Bronchial epithelial cell (primary cell): ENCODE measurements around the gene MLXIPL. TPM values are rescaled to one million over a fixed set of nuclear protein-coding genes. Genes with fewer than 3 reads are reported as not detected.
A peak's percentile ranks its signal among the peaks of the same experiment; 100 is the strongest.

Source experiments
- DNase-seq: peaks from one replicate; pipeline ENCODE4 v3.0.0-alpha.2; 2010; ENCODE audit warnings: low read depth
- FAIRE-seq: peaks from 2 replicates; lab custom pipeline; 2011; peaks lifted over from hg19 to GRCh38; lab: Jason Lieb, UNC
- H3K27me3 ChIP-seq: 2 replicates; pipeline ENCODE4 v1.5.1; 2011; ENCODE audit warnings: low read length; ENCODE audit not compliant: control insufficient read depth, insufficient read depth
- H3K36me3 ChIP-seq: 2 replicates; pipeline ENCODE4 v1.5.1; 2011; ENCODE audit warnings: low read length; ENCODE audit not compliant: control insufficient read depth, insufficient read depth
- H3K4me3 ChIP-seq: 2 replicates; pipeline ENCODE4 v1.5.1; 2011; ENCODE audit warnings: mild to moderate bottlenecking, low read depth, low read length, control low read depth
- CTCF ChIP-seq: IDR thresholded peaks from 2 replicates; pipeline ENCODE4 v1.5.1; 2011; ENCODE audit warnings: mild to moderate bottlenecking, moderate library complexity, low read length, control low read depth, inconsistent platforms; ENCODE audit not compliant: insufficient read depth, severe bottlenecking
- total RNA-seq: library from RNA; depleted of rRNA; stranded (reverse); fragments of >200 nt; gene quantifications from 2 replicates; pipeline ENCODE4 v1.2.1, GENCODE V29; 2014

The MLXIPL gene
- total RNA-seq, 1 donor from 2014 or later: not detected

GRCh38 chr7:73646785-73647724 lies 22.7 kb upstream of the MLXIPL start:
- Histone ChIP-seq H3K36me3 (no peaks in the 10 kb centered on the region), H3K27me3 (peaks cover 10% of the 10 kb centered on the region), H3K4me3 (no peak overlapping the region)
- DNase-seq (peak; percentile 9), FAIRE-seq (no peak)
- no peak for TF ChIP-seq CTCF

DNA sequence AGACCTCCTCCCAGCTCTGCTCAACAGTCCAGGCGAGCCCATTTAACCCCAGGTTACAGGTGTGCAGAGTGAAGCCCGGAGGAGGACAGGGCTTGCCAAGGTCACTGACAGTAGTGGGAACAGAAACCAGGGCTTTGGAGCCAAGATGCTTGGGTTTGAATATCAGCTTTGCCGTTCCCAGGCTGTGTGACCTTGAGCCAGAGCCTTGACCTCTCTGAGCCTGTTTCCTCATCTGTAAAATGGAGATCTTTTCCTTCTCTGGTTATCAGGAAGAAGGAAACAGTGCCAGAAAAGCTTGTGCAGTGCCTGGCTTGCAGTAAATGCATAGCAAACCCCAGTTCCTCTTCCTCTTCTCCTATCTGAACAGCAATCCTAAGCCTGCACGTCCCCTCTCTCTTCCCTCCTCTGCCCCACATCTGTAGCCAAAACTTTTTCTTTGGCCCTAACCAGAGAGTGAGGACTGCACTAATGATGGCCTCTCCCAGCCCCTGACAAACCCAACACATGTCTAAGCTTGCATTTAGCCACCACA lies 21.4 kb upstream of the MLXIPL start:
- TF ChIP-seq CTCF: no peak
- H3K4me3 ChIP-seq: no peak overlapping the region
- no peaks in the 10 kb centered on the region for H3K36me3 ChIP-seq
- DNase-seq (peak; percentile 20), FAIRE-seq (no peak)
- peaks cover 7% of the 10 kb centered on the region for H3K27me3 ChIP-seq

- no peak for FAIRE-seq
- no peak overlapping the region for H3K4me3 ChIP-seq
- no peak for DNase-seq
- peaks cover 5% of the 10 kb centered on the region for H3K27me3 ChIP-seq
- H3K36me3 ChIP-seq: no peaks in the 10 kb centered on the region
- no peak for TF ChIP-seq CTCF
These were observed 20.5 kb upstream of the MLXIPL start for GRCh38 chr7:73644688-73645286.

GRCh38 chr7:73642834-73643233 lies 18.5 kb upstream of the MLXIPL start:
- no peak for FAIRE-seq
- no peak for DNase-seq
- no peak for TF ChIP-seq CTCF

DNA sequence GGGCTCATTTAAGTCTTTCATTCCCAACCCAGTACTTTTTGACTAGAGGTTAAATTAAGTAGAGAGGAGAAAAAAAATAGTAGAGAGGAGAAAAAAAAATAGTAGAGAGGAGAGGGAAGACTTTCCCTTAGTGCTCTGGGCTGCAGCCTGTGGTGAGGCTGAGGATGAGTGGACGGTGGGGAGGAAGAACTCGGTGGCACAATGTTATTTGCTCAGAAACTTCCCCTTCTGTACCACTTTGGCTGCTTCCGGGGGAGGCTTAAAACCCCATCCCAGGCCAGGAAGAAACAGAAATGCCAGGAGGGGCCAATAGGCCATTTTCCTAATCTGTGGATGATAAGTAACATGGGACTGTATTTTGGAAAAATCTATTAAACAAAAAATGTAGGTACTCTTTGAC lies 14.6 kb upstream of the MLXIPL start:
- FAIRE-seq (no peak), DNase-seq (no peak)
- no peaks in the 10 kb centered on the region for H3K27me3 ChIP-seq
- no peak for TF ChIP-seq CTCF
- H3K4me3 ChIP-seq: no peak overlapping the region
- H3K36me3 ChIP-seq: no peaks in the 10 kb centered on the region

More at GRCh38 chr7:73642834-73643233, 18.5 kb upstream of the MLXIPL start:
- Histone ChIP-seq H3K4me3 (no peak overlapping the region), H3K27me3 (no peaks in the 10 kb centered on the region), H3K36me3 (no peaks in the 10 kb centered on the region)
